Measurements from ENCODE around the gene GPR173. TPM values are rescaled to one million over a fixed set of nuclear protein-coding genes. Genes with fewer than 3 reads are reported as not detected.

GPR173 gene
- polyA plus RNA-seq, 10 donors = 5.1 to 14.4 (median 7.3) TPM

GRCh38 chrX:53056292-53056691 is 7.7 kb downstream of the GPR173 start:
- DNase-seq = no peak

- DNase-seq = no peak
Measured at GRCh38 chrX:53065104-53065503, 16.5 kb downstream of the GPR173 start.

GRCh38 chrX:53071064-53071463 is 22.5 kb downstream of the GPR173 start:
- DNase-seq = no peak

- DNase-seq = peak; percentile 51 to 76 (median 76)
Measured at GRCh38 chrX:53071604-53072417, 23.2 kb downstream of the GPR173 start.

GRCh38 chrX:53072418-53073114 is 24.0 kb downstream of the GPR173 start:
- DNase-seq = no peak

GRCh38 chrX:53073115-53073586 is 24.6 kb downstream of the GPR173 start:
- DNase-seq = no peak

- no peak for DNase-seq
Measured at GRCh38 chrX:53075011-53075410, 26.4 kb downstream of the GPR173 start.

- DNase-seq = no peak
Measured at GRCh38 chrX:53076671-53077070, 28.1 kb downstream of the GPR173 start.

- no peak for DNase-seq
Measured at GRCh38 chrX:53077207-53078197, 28.9 kb downstream of the GPR173 start.

GRCh38 chrX:53078943-53079342 is 30.4 kb downstream of the GPR173 start:
- no peak for DNase-seq

- peak in 1 of 3 donors; percentile 18 for DNase-seq
Measured at GRCh38 chrX:53080628-53081580, 32.3 kb downstream of the GPR173 start.

GRCh38 chrX:53081925-53082772 is 33.6 kb downstream of the GPR173 start, which contains the start of gene TSPYL2:
Gene TSPYL2 (plus strand): TSS chrX:53082367. CDS start chrX:53082499, 132 bp downstream.
- DNase-seq = peak; percentile 94 to 98 (median 97)

- DNase-seq = no peak
Measured at GRCh38 chrX:53082773-53083616, 34.4 kb downstream of the GPR173 start.

GRCh38 chrX:53084043-53084570 is 35.5 kb downstream of the GPR173 start:
- DNase-seq = no peak

- no peak for DNase-seq
Measured at GRCh38 chrX:53084863-53085262, 36.3 kb downstream of the GPR173 start.

GRCh38 chrX:53085661-53086229 is 37.2 kb downstream of the GPR173 start:
- no peak for DNase-seq

GRCh38 chrX:53086464-53086863 is 37.9 kb downstream of the GPR173 start:
- DNase-seq = no peak

GRCh38 chrX:53087388-53087831 is 38.8 kb downstream of the GPR173 start:
- no peak for DNase-seq

Data from muscle of back (tissue), 11 donors.